ENCODE data around the gene ARL4C. TPM values are rescaled to one million over a fixed set of nuclear protein-coding genes. Genes with fewer than 3 reads are reported as not detected.

Gene ARL4C
- total RNA-seq, 1 experiment from 2014 or later: 51.3 TPM

GRCh38 chr2:234464291-234464645, 32.6 kb downstream of the ARL4C start:
- H3F3A ChIP-seq (ENCODE audit: insufficient read depth, low read depth): peaks cover 16% of the 10 kb centered on the region; the same call in 1 of the 2 replicates
- ChIA-PET POLR2A (ENCODE audit: unreplicated experiment) (interaction anchor here (0.6 kb wide), 1 partner anchor 42 kb away, joined by 7 read pairs; no protein-coding TSS in a partner anchor), CTCF (no interaction called here)
- peaks cover 40% of the 10 kb centered on the region for H3K4me1 ChIP-seq (replicated peaks; ENCODE audit: insufficient read depth)
- H3K27ac ChIP-seq: no peak overlapping the region
- no peaks in the 10 kb centered on the region for H3K9me2 ChIP-seq (ENCODE audit: insufficient read depth)
- no peaks in the 10 kb centered on the region for H3K36me3 ChIP-seq (ENCODE audit: low read depth)
- H3K4me2 ChIP-seq: peak overlapping the region; percentile 73
- DNase-seq: no peak
- no peaks in the 10 kb centered on the region for H4K20me1 ChIP-seq (ENCODE audit: insufficient read depth)
- no TSS peak for BruUV-seq (replicated peaks)
- no peak overlapping the region for H2AFZ ChIP-seq
- TF ChIP-seq EZH2 (IDR thresholded peaks at IDR 0.05; ENCODE audit: low read depth): no peak
- no peak for TF ChIP-seq CTCF (conservative IDR thresholded peaks at IDR 0.05)
- no peaks in the 10 kb centered on the region for H3K27me3 ChIP-seq (ENCODE audit: insufficient read depth, low read depth)
- H3K79me2 ChIP-seq (ENCODE audit: low read depth): no peaks in the 10 kb centered on the region
- intact Hi-C loops (cut with micrococcal nuclease; ENCODE audit: unreplicated experiment): loop anchor here (1.0 to 2.0 kb wide), 4 partner anchors 31 to 488 kb away; no protein-coding TSS in a partner anchor
- H3K9me3 ChIP-seq (ENCODE audit: insufficient read depth, low read depth): no peaks in the 10 kb centered on the region
- H3K4me3 ChIP-seq: peak overlapping the region; percentile 32; the same call in 1 of the 2 replicates

- H3K36me3 ChIP-seq (ENCODE audit: low read depth): no peaks in the 10 kb centered on the region
- H3K9me2 ChIP-seq (ENCODE audit: insufficient read depth): no peaks in the 10 kb centered on the region
- H4K20me1 ChIP-seq (ENCODE audit: insufficient read depth): no peaks in the 10 kb centered on the region
- BruUV-seq (replicated peaks): no TSS peak
- no peaks in the 10 kb centered on the region for H3K79me2 ChIP-seq (ENCODE audit: low read depth)
- peak overlapping the region; percentile 14; the same call in 1 of the 2 replicates for H2AFZ ChIP-seq
- no peaks in the 10 kb centered on the region for H3K9me3 ChIP-seq (ENCODE audit: insufficient read depth, low read depth)
- H3F3A ChIP-seq (ENCODE audit: insufficient read depth, low read depth): peaks cover 16% of the 10 kb centered on the region; the same call in 1 of the 2 replicates
- H3K4me3 ChIP-seq: peak overlapping the region; percentile 32; the same call in 1 of the 2 replicates
- H3K27ac ChIP-seq: 0 out of 2 replicates have a peak overlapping the region, but pooled peaks have one; percentile 6
- ChIA-PET CTCF (no interaction called here), POLR2A (ENCODE audit: unreplicated experiment) (no interaction called here)
- H3K27me3 ChIP-seq (ENCODE audit: insufficient read depth, low read depth): no peaks in the 10 kb centered on the region
- H3K4me1 ChIP-seq (replicated peaks; ENCODE audit: insufficient read depth): peaks cover 37% of the 10 kb centered on the region
- TF ChIP-seq CTCF (conservative IDR thresholded peaks at IDR 0.05) (no peak), EZH2 (IDR thresholded peaks at IDR 0.05; ENCODE audit: low read depth) (no peak)
- H3K4me2 ChIP-seq: peak overlapping the region; percentile 73
- peak; percentile 83 to 94 for DNase-seq
- intact Hi-C loops (cut with micrococcal nuclease; ENCODE audit: unreplicated experiment): loop anchor here (1.0 to 2.0 kb wide), 4 partner anchors 31 to 487 kb away; no protein-coding TSS in a partner anchor
Observed at GRCh38 chr2:234463626-234464290, 33.1 kb downstream of the ARL4C start.

- ChIA-PET POLR2A (ENCODE audit: unreplicated experiment) (no interaction called here), CTCF (interaction anchor here (0.6 kb wide), 1 partner anchor 413 kb away, joined by 3 read pairs; no protein-coding TSS in a partner anchor)
- no peak overlapping the region for H3K4me2 ChIP-seq
- no peak overlapping the region for H3K4me3 ChIP-seq
- no peaks in the 10 kb centered on the region for H3K9me3 ChIP-seq (ENCODE audit: insufficient read depth, low read depth)
- no TSS peak for BruUV-seq (replicated peaks)
- no peaks in the 10 kb centered on the region for H3K36me3 ChIP-seq (ENCODE audit: low read depth)
- no peak for DNase-seq
- intact Hi-C loops (cut with micrococcal nuclease; ENCODE audit: unreplicated experiment): no loop called here
- H3F3A ChIP-seq (ENCODE audit: insufficient read depth, low read depth): peaks cover 16% of the 10 kb centered on the region; the same call in 1 of the 2 replicates
- H3K27ac ChIP-seq: no peak overlapping the region
- no peaks in the 10 kb centered on the region for H4K20me1 ChIP-seq (ENCODE audit: insufficient read depth)
- H3K79me2 ChIP-seq (ENCODE audit: low read depth): no peaks in the 10 kb centered on the region
- TF ChIP-seq EZH2 (IDR thresholded peaks at IDR 0.05; ENCODE audit: low read depth): no peak
- no peak for TF ChIP-seq CTCF (conservative IDR thresholded peaks at IDR 0.05)
- H3K9me2 ChIP-seq (ENCODE audit: insufficient read depth): no peaks in the 10 kb centered on the region
- H3K27me3 ChIP-seq (ENCODE audit: insufficient read depth, low read depth): no peaks in the 10 kb centered on the region
- peaks cover 37% of the 10 kb centered on the region for H3K4me1 ChIP-seq (replicated peaks; ENCODE audit: insufficient read depth)
- H2AFZ ChIP-seq: no peak overlapping the region
Observed at GRCh38 chr2:234462218-234462992, 34.5 kb downstream of the ARL4C start.
